Gastroesophageal sphincter (tissue), 3 donors: ENCODE measurements around the gene FMO4.

Experiments
- EP300 ChIP-seq: sonication (generic); formaldehyde crosslinking; IDR thresholded peaks from one replicate; pipeline ENCODE4 v1.6.1; 2017; ENCODE audit warnings: antibody characterized with exemption, mild to moderate bottlenecking
- POLR2A ChIP-seq, 2 donors: fragments of 450-650 bp; IDR thresholded peaks; one replicate each; pipeline ENCODE4 v1.6.1; 2017; ENCODE audit warnings: antibody characterized with exemption in 2 of 2, mild to moderate bottlenecking in 2 of 2, moderate library complexity in 1 of 2
- TF ChIP-seq, protein P1 (sequence below), 4 experiments: fragments of 200-600 bp in 2 of 4; fragments of 450-650 bp in 2 of 4; sonication (generic) in 1 of 4; IDR thresholded peaks; one replicate each; pipeline ENCODE4 v1.5.1; 2017 to 2019; ENCODE audit warnings: antibody characterized with exemption in 4 of 4, mild to moderate bottlenecking in 2 of 4, moderate library complexity in 2 of 4

- no peak for TF ChIP-seq POLR2A (IDR thresholded peaks at IDR 0.05)
- TF ChIP-seq, protein P1, sequence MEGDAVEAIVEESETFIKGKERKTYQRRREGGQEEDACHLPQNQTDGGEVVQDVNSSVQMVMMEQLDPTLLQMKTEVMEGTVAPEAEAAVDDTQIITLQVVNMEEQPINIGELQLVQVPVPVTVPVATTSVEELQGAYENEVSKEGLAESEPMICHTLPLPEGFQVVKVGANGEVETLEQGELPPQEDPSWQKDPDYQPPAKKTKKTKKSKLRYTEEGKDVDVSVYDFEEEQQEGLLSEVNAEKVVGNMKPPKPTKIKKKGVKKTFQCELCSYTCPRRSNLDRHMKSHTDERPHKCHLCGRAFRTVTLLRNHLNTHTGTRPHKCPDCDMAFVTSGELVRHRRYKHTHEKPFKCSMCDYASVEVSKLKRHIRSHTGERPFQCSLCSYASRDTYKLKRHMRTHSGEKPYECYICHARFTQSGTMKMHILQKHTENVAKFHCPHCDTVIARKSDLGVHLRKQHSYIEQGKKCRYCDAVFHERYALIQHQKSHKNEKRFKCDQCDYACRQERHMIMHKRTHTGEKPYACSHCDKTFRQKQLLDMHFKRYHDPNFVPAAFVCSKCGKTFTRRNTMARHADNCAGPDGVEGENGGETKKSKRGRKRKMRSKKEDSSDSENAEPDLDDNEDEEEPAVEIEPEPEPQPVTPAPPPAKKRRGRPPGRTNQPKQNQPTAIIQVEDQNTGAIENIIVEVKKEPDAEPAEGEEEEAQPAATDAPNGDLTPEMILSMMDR (IDR thresholded peaks at IDR 0.05), result no peak
- no peak for TF ChIP-seq EP300
These were observed 27.8 kb upstream of the FMO4 start for GRCh38 chr1:171286032-171286705.
